RKO (cell line): ENCODE data around the gene SGSH.

Source experiments
- DNase-seq: peaks from one replicate; pipeline ENCODE4 v3.0.0-alpha.2; 2016; ENCODE audit warnings: low spot score

Gene SGSH

GRCh38 chr17:80183581-80184422 is 36.3 kb downstream of the SGSH start:
- no peak for DNase-seq

- DNase-seq = no peak
These were observed 37.3 kb downstream of the SGSH start for GRCh38 chr17:80182845-80183223.

GRCh38 chr17:80182118-80182844 is 37.9 kb downstream of the SGSH start:
- no peak for DNase-seq

GRCh38 chr17:80181431-80181830 is 38.7 kb downstream of the SGSH start:
- DNase-seq = no peak

- DNase-seq = no peak
These were observed 39.9 kb downstream of the SGSH start for GRCh38 chr17:80180192-80180591.

GRCh38 chr17:80177986-80178595 is 42.0 kb downstream of the SGSH start:
- DNase-seq = no peak

GRCh38 chr17:80176757-80177156 is 43.4 kb downstream of the SGSH start:
- DNase-seq = no peak

- DNase-seq = no peak
These were observed 46.2 kb downstream of the SGSH start for GRCh38 chr17:80173916-80174315.

GRCh38 chr17:80173126-80173525 is 47.0 kb downstream of the SGSH start:
- no peak for DNase-seq

- DNase-seq = no peak
These were observed 48.5 kb downstream of the SGSH start for GRCh38 chr17:80171681-80172080.

GRCh38 chr17:80169784-80170500 is 50.2 kb downstream of the SGSH start, which contains the start of gene CARD14:
Gene CARD14 (plus strand): TSS chr17:80170030. CDS start chr17:80181439, 11,409 bp downstream.
- no peak for DNase-seq

- DNase-seq = no peak
These were observed 51.0 kb downstream of the SGSH start for GRCh38 chr17:80169107-80169506.

- DNase-seq = no peak
These were observed 51.8 kb downstream of the SGSH start for GRCh38 chr17:80168371-80168770.

- DNase-seq = no peak
These were observed 53.7 kb downstream of the SGSH start for GRCh38 chr17:80166446-80166845.

- DNase-seq = no peak
These were observed 55.9 kb downstream of the SGSH start for GRCh38 chr17:80164185-80164584.

GRCh38 chr17:80163336-80163735 is 56.8 kb downstream of the SGSH start:
- no peak for DNase-seq

- no peak for DNase-seq
These were observed 59.6 kb downstream of the SGSH start for GRCh38 chr17:80160536-80160935.
